ENCODE results near the gene LBP. TPM values are rescaled to one million over a fixed set of nuclear protein-coding genes. Genes with fewer than 3 reads are reported as not detected.
A peak's percentile ranks its signal among the peaks of the same experiment; 100 is the strongest.

Gene LBP
- total and polyA plus RNA-seq, 2 of the 13 experiments (the other 11 are each of a cell fraction or from before 2014, with no cell fraction given) = 0.07 to 0.20 TPM

- peaks cover 21% of the 10 kb centered on the region for H3K4me1 ChIP-seq (ENCODE audit: insufficient read depth, low read length)
- CTCF ChIA-PET (ENCODE audit: low intra/inter-chr PET ratio, low total read pairs) = no interaction called here
- ATAC-seq = peak; percentile 72
- peak; percentile 39 for DNase-seq (ENCODE audit: low spot score)
- no TSS peak for BruUV-seq (replicated peaks)
- no peaks in the 10 kb centered on the region for H3K9me3 ChIP-seq (ENCODE audit: low read length)
- H3K9ac ChIP-seq (ENCODE audit: insufficient read depth, low read depth, low read length) = no peak overlapping the region
- WGBS (ENCODE audit: low lambda C conversion rate) = 0% methylated on average over 3 of the region's 3 CpGs
- no peak for FAIRE-seq
- intact Hi-C loops (cut with micrococcal nuclease; ENCODE audit: unreplicated experiment) = no loop called here
- H2AFZ ChIP-seq (ENCODE audit: low read length) = no peak overlapping the region
- in situ Hi-C loops (cut with HindIII; ENCODE audit: extremely low pct_ligation_motif_present, low pct_unique_long_range_greater_than_20kb) = no loop called here
- H3K36me3 ChIP-seq (replicated peaks in 1 of 2; ENCODE audit: control insufficient read depth in 1 of 2, insufficient read depth in 2 of 2, low read length in 2 of 2) = no peaks in the 10 kb centered on the region
- peaks cover 0 to 14% of the 10 kb centered on the region in 2 experiments; a peak in 1 of 5 replicates for H3K27me3 ChIP-seq (ENCODE audit: control insufficient read depth in 1 of 2, insufficient read depth in 2 of 2, low read length in 2 of 2)
- H3K4me2 ChIP-seq (ENCODE audit: low read depth, low read length) = no peak overlapping the region
- POLR2A ChIA-PET = interaction anchor here (1.0 kb wide), 1 partner anchor 105 kb away, joined by 3 read pairs; the partner anchor contains the start of gene SNHG17
- no peak overlapping the region for H3K4me3 ChIP-seq (replicated peaks in 1 of 3; ENCODE audit: insufficient read depth in 1 of 3, low read depth in 2 of 3, low read length in 3 of 3)
- no peak overlapping the region for H3K27ac ChIP-seq (ENCODE audit: extremely low read length, insufficient read depth, low read length)
- no peaks in the 10 kb centered on the region for H3K79me2 ChIP-seq (ENCODE audit: insufficient read depth, low read length)
- no peaks in the 10 kb centered on the region for H4K20me1 ChIP-seq (ENCODE audit: insufficient read depth, low read length)
- TF ChIP-seq RBM39 (IDR thresholded peaks at IDR 0.05; ENCODE audit: low read depth, low read length, poor library complexity, severe bottlenecking) (no peak), ETS1 (CRISPR knock-in tag; IDR thresholded peaks at IDR 0.05) (no peak), MED13 (CRISPR knock-in tag; IDR thresholded peaks at IDR 0.05) (no peak), ZFP62 (CRISPR knock-in tag; IDR thresholded peaks at IDR 0.05) (no peak), KLF13 (CRISPR knock-in tag; IDR thresholded peaks at IDR 0.05) (no peak), ZHX2 (IDR thresholded peaks at IDR 0.05; ENCODE audit: low read depth) (no peak), ZHX2 (CRISPR knock-in tag; IDR thresholded peaks at IDR 0.05; ENCODE audit: borderline replicate concordance) (no peak), EP300 (IDR thresholded peaks at IDR 0.05; ENCODE audit: low read depth in 2 of 2, low read length in 2 of 2) (no peak), EP300 (CRISPR knock-in tag; IDR thresholded peaks at IDR 0.05; ENCODE audit: borderline replicate concordance) (no peak), ATF7 (IDR thresholded peaks at IDR 0.05) (no peak), ATF7 (CRISPR knock-in tag; IDR thresholded peaks at IDR 0.05) (no peak), NCOA1 (CRISPR knock-in tag; IDR thresholded peaks at IDR 0.05) (no peak), DZIP1 (CRISPR knock-in tag; IDR thresholded peaks at IDR 0.05) (no peak), CEBPB (IDR thresholded peaks at IDR 0.05; ENCODE audit: borderline replicate concordance, low read depth, low read length) (peak; percentile 35; the same call in 1 of the 2 replicates), SP2 (CRISPR knock-in tag; IDR thresholded peaks at IDR 0.05) (no peak), ZNF780A (CRISPR knock-in tag; IDR thresholded peaks at IDR 0.05) (no peak), TEAD3 (CRISPR knock-in tag; optimal IDR thresholded peaks at IDR 0.05; ENCODE audit: borderline replicate concordance) (peak; percentile 92)
Observed at GRCh38 chr20:38330638-38331037, 15.6 kb upstream of the LBP start.
